Loucy (cell line): Measurements from ENCODE around the gene BCAS1.

Experiments used
- EZH2phosphoT487 ChIP-seq: fragments of 200-600 bp; IDR thresholded peaks from 2 replicates; pipeline ENCODE4 v1.6.1; 2018; ENCODE audit warnings: antibody characterized with exemption, mild to moderate bottlenecking, moderate library complexity, borderline replicate concordance
- TF ChIP-seq, protein P1 (sequence below): fragments of 200-600 bp; sonication (generic); conservative IDR thresholded peaks from 2 replicates; pipeline ENCODE4 v1.5.1; 2014; ENCODE audit warnings: mild to moderate bottlenecking, antibody characterized with exemption, low read length

DNA sequence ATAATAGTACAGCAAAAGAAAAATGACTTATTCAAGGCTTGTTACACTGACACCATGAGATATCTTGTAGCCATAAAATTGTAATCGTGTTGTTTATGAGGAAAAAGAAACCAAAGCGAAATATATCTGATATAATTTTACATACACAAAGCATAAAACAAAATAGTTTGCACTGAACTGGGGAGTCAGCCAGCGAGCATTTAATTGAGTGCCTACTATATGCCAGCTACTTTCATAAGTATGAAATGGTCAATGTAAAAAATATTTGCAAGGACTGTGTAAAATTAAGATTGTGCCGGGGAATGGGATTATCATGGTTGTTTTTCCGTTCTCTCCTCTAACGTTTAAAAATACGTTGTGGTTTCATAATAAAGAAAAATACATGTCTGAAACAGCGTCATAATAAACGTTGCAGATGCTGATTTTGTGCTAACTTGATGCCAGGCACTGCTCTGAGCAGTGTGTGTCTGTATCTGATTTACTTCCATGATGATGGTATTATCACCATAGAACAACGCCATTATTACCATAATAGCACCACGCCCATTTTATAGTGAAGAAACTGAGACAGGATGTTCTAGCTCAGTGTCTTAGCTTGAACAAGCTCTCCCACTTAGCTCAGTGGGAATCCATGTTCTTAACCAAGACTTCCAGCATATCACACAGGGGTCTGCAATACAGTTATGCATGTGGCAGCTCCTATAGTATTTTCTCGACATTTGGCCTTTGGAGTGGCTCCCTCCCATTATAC, 144.6 kb downstream of the BCAS1 start:
- TF ChIP-seq, protein P1, sequence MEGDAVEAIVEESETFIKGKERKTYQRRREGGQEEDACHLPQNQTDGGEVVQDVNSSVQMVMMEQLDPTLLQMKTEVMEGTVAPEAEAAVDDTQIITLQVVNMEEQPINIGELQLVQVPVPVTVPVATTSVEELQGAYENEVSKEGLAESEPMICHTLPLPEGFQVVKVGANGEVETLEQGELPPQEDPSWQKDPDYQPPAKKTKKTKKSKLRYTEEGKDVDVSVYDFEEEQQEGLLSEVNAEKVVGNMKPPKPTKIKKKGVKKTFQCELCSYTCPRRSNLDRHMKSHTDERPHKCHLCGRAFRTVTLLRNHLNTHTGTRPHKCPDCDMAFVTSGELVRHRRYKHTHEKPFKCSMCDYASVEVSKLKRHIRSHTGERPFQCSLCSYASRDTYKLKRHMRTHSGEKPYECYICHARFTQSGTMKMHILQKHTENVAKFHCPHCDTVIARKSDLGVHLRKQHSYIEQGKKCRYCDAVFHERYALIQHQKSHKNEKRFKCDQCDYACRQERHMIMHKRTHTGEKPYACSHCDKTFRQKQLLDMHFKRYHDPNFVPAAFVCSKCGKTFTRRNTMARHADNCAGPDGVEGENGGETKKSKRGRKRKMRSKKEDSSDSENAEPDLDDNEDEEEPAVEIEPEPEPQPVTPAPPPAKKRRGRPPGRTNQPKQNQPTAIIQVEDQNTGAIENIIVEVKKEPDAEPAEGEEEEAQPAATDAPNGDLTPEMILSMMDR, result no peak
- TF ChIP-seq EZH2phosphoT487, result no peak
